ENCODE data around the gene REV1. TPM values are rescaled to one million over a fixed set of nuclear protein-coding genes. Genes with fewer than 3 reads are reported as not detected.

Gene REV1
- total and polyA plus RNA-seq, 2 donors (not counting 3 experiments of a cell fraction or from before 2014, with no cell fraction given): 16.6 to 50.3 TPM

DNA sequence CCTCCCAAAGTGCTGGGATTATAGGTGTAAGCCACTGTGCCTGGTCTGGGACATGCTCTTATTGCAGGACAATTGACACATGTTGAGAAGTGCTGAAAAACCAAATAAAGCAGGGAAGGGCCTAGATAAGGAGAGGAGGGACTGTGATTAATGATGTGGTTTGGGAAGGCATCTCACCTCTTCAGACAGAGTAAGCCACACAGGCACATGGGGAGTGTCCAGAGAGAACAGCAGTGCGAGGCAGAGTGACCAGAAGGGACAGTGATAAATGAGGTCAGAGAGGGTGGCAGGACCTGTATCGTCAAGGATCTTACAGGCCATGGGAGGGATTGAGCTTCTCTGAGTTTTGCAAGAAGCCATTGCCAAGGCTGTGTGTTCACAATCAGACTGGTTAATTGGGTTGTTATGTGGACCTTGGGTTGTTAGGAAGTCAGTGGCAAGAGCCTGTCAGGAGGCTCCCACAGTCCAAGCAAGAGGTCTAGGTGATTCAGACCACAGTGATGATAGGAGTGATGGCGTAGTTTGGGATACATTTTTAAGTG, 94.2 kb downstream of the REV1 start:
- ChIA-PET POLR2A (no interaction called here), CTCF (no interaction called here)
- DNase-seq (ENCODE audit: low read depth, low spot score) (no peak), FAIRE-seq (no peak)
- no peak overlapping the region for H3K27ac ChIP-seq (ENCODE audit: insufficient read depth, low read depth, low read length)
- dilution Hi-C loops (cut with MboI; ENCODE audit: extremely low pct_ligation_motif_present, low sequenced_read_pairs) (no loop called here), intact Hi-C loops (cut with micrococcal nuclease) (no loop called here)
- H3K9me1 ChIP-seq (replicated peaks; ENCODE audit: control insufficient read depth, extremely low read depth, insufficient read depth, low read length): no peaks in the 10 kb centered on the region
- no peaks in the 10 kb centered on the region for H3K9me3 ChIP-seq (replicated peaks; ENCODE audit: control insufficient read depth, insufficient read depth, low read length)
- TF ChIP-seq POLR2AphosphoS5 (IDR thresholded peaks at IDR 0.05; ENCODE audit: insufficient read depth, low read depth, low read length) (no peak), JUN (IDR thresholded peaks at IDR 0.05; ENCODE audit: borderline replicate concordance, insufficient read depth, insufficient read length, low read depth) (no peak), POLR2A (IDR thresholded peaks at IDR 0.05; ENCODE audit: low read depth, low read length) (no peak), MYC (IDR thresholded peaks at IDR 0.05; ENCODE audit: low read depth, low read length) (no peak), EZH2 (IDR thresholded peaks at IDR 0.05; ENCODE audit: borderline replicate concordance, low read depth, low read length, severe bottlenecking) (no peak), GATA2 (IDR thresholded peaks at IDR 0.05; ENCODE audit: insufficient read depth, insufficient read length, low read depth, low read length) (no peak), FOS (IDR thresholded peaks at IDR 0.05; ENCODE audit: borderline replicate concordance, insufficient read depth, low read length) (no peak)
- TF ChIP-seq, protein P1, sequence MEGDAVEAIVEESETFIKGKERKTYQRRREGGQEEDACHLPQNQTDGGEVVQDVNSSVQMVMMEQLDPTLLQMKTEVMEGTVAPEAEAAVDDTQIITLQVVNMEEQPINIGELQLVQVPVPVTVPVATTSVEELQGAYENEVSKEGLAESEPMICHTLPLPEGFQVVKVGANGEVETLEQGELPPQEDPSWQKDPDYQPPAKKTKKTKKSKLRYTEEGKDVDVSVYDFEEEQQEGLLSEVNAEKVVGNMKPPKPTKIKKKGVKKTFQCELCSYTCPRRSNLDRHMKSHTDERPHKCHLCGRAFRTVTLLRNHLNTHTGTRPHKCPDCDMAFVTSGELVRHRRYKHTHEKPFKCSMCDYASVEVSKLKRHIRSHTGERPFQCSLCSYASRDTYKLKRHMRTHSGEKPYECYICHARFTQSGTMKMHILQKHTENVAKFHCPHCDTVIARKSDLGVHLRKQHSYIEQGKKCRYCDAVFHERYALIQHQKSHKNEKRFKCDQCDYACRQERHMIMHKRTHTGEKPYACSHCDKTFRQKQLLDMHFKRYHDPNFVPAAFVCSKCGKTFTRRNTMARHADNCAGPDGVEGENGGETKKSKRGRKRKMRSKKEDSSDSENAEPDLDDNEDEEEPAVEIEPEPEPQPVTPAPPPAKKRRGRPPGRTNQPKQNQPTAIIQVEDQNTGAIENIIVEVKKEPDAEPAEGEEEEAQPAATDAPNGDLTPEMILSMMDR (IDR thresholded peaks at IDR 0.05; ENCODE audit: extremely low read depth in 1 of 2, insufficient read depth in 1 of 2, low read depth in 1 of 2, low read length in 2 of 2): no peak
- TF ChIP-seq, protein P2, sequence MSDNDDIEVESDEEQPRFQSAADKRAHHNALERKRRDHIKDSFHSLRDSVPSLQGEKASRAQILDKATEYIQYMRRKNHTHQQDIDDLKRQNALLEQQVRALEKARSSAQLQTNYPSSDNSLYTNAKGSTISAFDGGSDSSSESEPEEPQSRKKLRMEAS (IDR thresholded peaks at IDR 0.05; ENCODE audit: insufficient read depth, insufficient read length): no peak
- no peaks in the 10 kb centered on the region for H3K79me2 ChIP-seq (ENCODE audit: control insufficient read depth, insufficient read depth, low read length)
- H3K27me3 ChIP-seq (ENCODE audit: control insufficient read depth in 2 of 2, insufficient read depth in 2 of 2, low read length in 2 of 2): no peaks in the 10 kb centered on the region
- no peak overlapping the region for H3K9ac ChIP-seq (replicated peaks; ENCODE audit: extremely low read depth, insufficient read depth, low read length)
- no TSS peak for BruUV-seq (replicated peaks)
- no peak overlapping the region for H3K4me2 ChIP-seq (ENCODE audit: insufficient read depth, low read length)
- H4K20me1 ChIP-seq (replicated peaks; ENCODE audit: control insufficient read depth, extremely low read depth, insufficient read depth, low read length): no peaks in the 10 kb centered on the region
- peaks cover 31 to 41% of the 10 kb centered on the region in 2 experiments for H3K36me3 ChIP-seq (ENCODE audit: control insufficient read depth in 2 of 2, extremely low read depth in 1 of 2, insufficient read depth in 2 of 2, low read length in 2 of 2)
- no peak overlapping the region for H3K4me3 ChIP-seq (replicated peaks in 1 of 3; ENCODE audit: insufficient read depth in 1 of 3, low read depth in 1 of 3, low read length in 3 of 3)
- H2AFZ ChIP-seq (ENCODE audit: low read depth, low read length): no peak overlapping the region
- no peaks in the 10 kb centered on the region for H3K4me1 ChIP-seq (ENCODE audit: control insufficient read depth, extremely low read depth, insufficient read depth, low read length)
